ENCODE data around the gene ADAM29.

DNA sequence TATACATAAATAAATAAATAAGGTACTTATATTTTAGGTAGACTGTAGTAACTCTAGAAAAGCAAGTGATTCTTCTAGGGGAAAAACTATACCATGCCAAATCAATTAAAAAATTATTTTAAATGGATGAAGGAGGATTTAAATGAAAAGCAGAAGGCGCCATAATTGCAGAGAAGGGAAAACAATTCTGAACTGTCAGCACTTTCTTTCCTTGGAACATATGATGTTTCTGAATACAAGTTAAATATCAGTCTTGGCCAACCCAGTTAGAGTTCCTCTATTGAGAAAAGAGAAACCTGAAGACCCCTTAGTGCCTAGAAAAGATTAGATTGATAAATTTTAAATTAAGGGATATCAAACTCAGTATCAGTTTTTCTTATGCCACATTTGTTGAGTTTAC lies 75.8 kb downstream of the ADAM29 start:
- TF ChIP-seq TARDBP (IDR thresholded peaks at IDR 0.05) (no peak), JUNB (CRISPR knock-in tag; conservative IDR thresholded peaks at IDR 0.05) (no peak)
